GM12878 (cell line): ENCODE results near the gene SSBP4. TPM values are rescaled to one million over a fixed set of nuclear protein-coding genes. Genes with fewer than 3 reads are reported as not detected.
A peak's percentile ranks its signal among the peaks of the same experiment; 100 is the strongest.

Source experiments
- ATAC-seq: fragments of 200-7000 bp; cut with Tn5 transposase; 3 replicates; pipeline ENCODE4 v1.9.1; 2020; ENCODE audit warnings: mild to moderate bottlenecking, moderate library complexity
- BruUV-seq: library from RNA; stranded (reverse); fragments of 400-500 nt; replicated peaks from 2 replicates; lab custom pipeline; 2021; lab: Mats Ljungman, UMichigan
- CTCF ChIA-PET: fragments of 300-600 bp; sonication (Branson Sonifier 250); formaldehyde crosslinking; extraction: SDS; loops from one replicate; lab custom pipeline; 2021; ENCODE audit warnings: inconsistent platforms; lab: Yijun Ruan, JAX
- POLR2A ChIA-PET: fragments of 350-600 bp; formaldehyde crosslinking; extraction: SDS; loops from one replicate; lab custom pipeline; 2021; ENCODE audit warnings: inconsistent platforms; lab: Charles Lee
- RAD21 ChIA-PET: fragments of 300-600 bp; sonication (Branson Sonifier 250); formaldehyde crosslinking; loops from one replicate; lab custom pipeline; 2023; ENCODE audit warnings: antibody characterized with exemption; ENCODE audit not compliant: unreplicated experiment; lab: Charles Lee
- SMC1A ChIA-PET: fragments of 300-600 bp; sonication (Branson Sonifier 250); formaldehyde crosslinking; loops from one replicate; lab custom pipeline; 2023; ENCODE audit not compliant: unreplicated experiment, uncharacterized antibody; lab: Charles Lee
- DNase-seq: peaks from one replicate; pipeline ENCODE4 v3.0.0-alpha.2; 2011; ENCODE audit warnings: low read depth, low spot score
- FAIRE-seq: peaks from 3 replicates; lab custom pipeline; 2011; peaks lifted over from hg19 to GRCh38; lab: Jason Lieb, UNC
- H2AFZ ChIP-seq: 2 replicates; pipeline ENCODE4 v1.6.0; 2011; ENCODE audit warnings: low read depth, low read length, control low read depth; ENCODE audit not compliant: control insufficient read depth
- H3K27ac ChIP-seq: 2 replicates; pipeline ENCODE4 v1.5.1; 2011; ENCODE audit warnings: control low read depth; ENCODE audit not compliant: control insufficient read depth, insufficient read depth
- H3K27me3 ChIP-seq, 2 experiments: replicated peaks in 1 of 2; 2 replicates each; pipeline versions ENCODE4 v1.6.0 to v1.6.1; 2011; ENCODE audit warnings: low read length in 1 of 2; ENCODE audit not compliant: control insufficient read depth in 2 of 2, insufficient read depth in 2 of 2
- H3K36me3 ChIP-seq, 2 experiments: 2 replicates each; pipeline ENCODE4 v1.5.1; 2011; ENCODE audit warnings: low read length in 1 of 2; ENCODE audit not compliant: control insufficient read depth in 2 of 2, insufficient read depth in 2 of 2
- H3K4me1 ChIP-seq: 2 replicates; pipeline ENCODE4 v1.6.1; 2011; ENCODE audit warnings: mild to moderate bottlenecking, low read length, moderate library complexity, mixed read lengths; ENCODE audit not compliant: control insufficient read depth, insufficient read depth
- H3K4me2 ChIP-seq: 2 replicates; pipeline ENCODE4 v1.6.0; 2011; ENCODE audit warnings: control low read depth; ENCODE audit not compliant: control insufficient read depth, insufficient read depth
- H3K4me3 ChIP-seq: fragments of 200-600 bp; sonication (generic); 2 replicates; pipeline ENCODE4 v1.5.1; 2016
- H3K79me2 ChIP-seq: 2 replicates; pipeline ENCODE4 v1.6.0; 2011; ENCODE audit warnings: low read length; ENCODE audit not compliant: control insufficient read depth, insufficient read depth
- H3K9ac ChIP-seq: 2 replicates; pipeline ENCODE4 v1.8.0; 2011; ENCODE audit warnings: low read length, control low read depth, mixed read lengths; ENCODE audit not compliant: control insufficient read depth, insufficient read depth
- H3K9me3 ChIP-seq: replicated peaks from 3 replicates; pipeline ENCODE4 v1.5.1; 2011; ENCODE audit warnings: mild to moderate bottlenecking, low read length; ENCODE audit not compliant: control insufficient read depth, insufficient read depth
- H4K20me1 ChIP-seq: 2 replicates; pipeline ENCODE4 v1.6.0; 2011; ENCODE audit not compliant: control insufficient read depth, insufficient read depth
- CREM ChIP-seq: IDR thresholded peaks from 2 replicates; pipeline ENCODE4 v1.6.1; 2014; ENCODE audit warnings: antibody characterized with exemption, low read depth
- EP300 ChIP-seq, 2 experiments: fragments of 150-350 bp in 1 of 2; IDR thresholded peaks; 2 replicates each; pipeline ENCODE4 v1.6.1; 2011 to 2012; ENCODE audit warnings: low read depth in 2 of 2, low read length in 2 of 2, borderline replicate concordance in 1 of 2, improper control_type of control experiment in 1 of 2, inconsistent platforms in 1 of 2; ENCODE audit not compliant: control insufficient read depth in 1 of 2
- FOXM1 ChIP-seq: IDR thresholded peaks from 2 replicates; pipeline ENCODE4 v1.6.1; 2012; ENCODE audit warnings: low read depth, mild to moderate bottlenecking, inconsistent platforms, low read length, moderate library complexity
- HDAC2 ChIP-seq: fragments of 200-600 bp; sonication (generic); IDR thresholded peaks from 2 replicates; pipeline ENCODE4 v1.6.1; 2017
- HDAC6 ChIP-seq: fragments of 200-600 bp; sonication (generic); IDR thresholded peaks from one replicate; pipeline ENCODE4 v1.8.0; 2017; ENCODE audit warnings: antibody characterized with exemption; ENCODE audit not compliant: unreplicated experiment
- IRF4 ChIP-seq: IDR thresholded peaks from 2 replicates; pipeline ENCODE4 v1.6.1; 2011; ENCODE audit warnings: low read depth, low read length
- KAT2A ChIP-seq: conservative IDR thresholded peaks from 2 replicates; pipeline ENCODE4 v1.6.1; 2011; ENCODE audit warnings: low read depth, low read length; ENCODE audit not compliant: control insufficient read depth
- MTA2 ChIP-seq: fragments of 450-650 bp; IDR thresholded peaks from 2 replicates; pipeline ENCODE4 v1.6.1; 2016; ENCODE audit warnings: low read depth, mild to moderate bottlenecking, moderate library complexity
- NFIC ChIP-seq: IDR thresholded peaks from 2 replicates; pipeline ENCODE4 v1.6.1; 2012; ENCODE audit warnings: low read depth, mild to moderate bottlenecking, inconsistent platforms, low read length, moderate library complexity
- PAX5 ChIP-seq: IDR thresholded peaks from 2 replicates; pipeline ENCODE4 v1.6.1; 2011; ENCODE audit warnings: low read depth, low read length, borderline replicate concordance
- POLR2AphosphoS5 ChIP-seq: IDR thresholded peaks from 2 replicates; pipeline ENCODE4 v1.6.1; 2011; ENCODE audit warnings: mild to moderate bottlenecking, low read length, inconsistent platforms
- ZSCAN29 ChIP-seq: fragments of 450-650 bp; IDR thresholded peaks from 2 replicates; pipeline ENCODE4 v1.6.1; 2017; ENCODE audit warnings: mild to moderate bottlenecking, moderate library complexity
- WGBS: methylation state at CpG from one replicate; pipeline ENCODE4 v1.1.6; 2016; ENCODE audit warnings: low lambda C conversion rate; ENCODE audit not compliant: insufficient replicate concordance, insufficient coverage; ENCODE audit errors: missing lambda C conversion rate; 5-methylcytosine and 5-hydroxymethylcytosine counted together
- in situ Hi-C: fragments of 300-500 bp; cut with MboI; formaldehyde crosslinking; loops from 9 replicates; pipeline ENCODE4 v1.14.3; 2018; ENCODE audit warnings: mixed read lengths
- intact Hi-C: fragments of 100-400 bp; cut with micrococcal nuclease; formaldehyde crosslinking; loops from one replicate; pipeline ENCODE4 v1.14.2; 2022; ENCODE audit not compliant: unreplicated experiment
- polyA plus RNA-seq, 11 experiments: library from polyadenylated mRNA; depleted of rRNA in 4 of 11; unstranded in 6 of 11; stranded (reverse) in 5 of 11; fragments of >200 nt; fragmentation: Nextera tagmentation in 4 of 11; fragmentation: Illumina TruSeq in 1 of 11; extraction: Ambion mirVana in 4 of 11; extraction: Trizol in 1 of 11; gene quantifications; 1 replicate in 1 of 11; 2 replicates in 10 of 11; pipeline versions ENCODE4 v1.2.1 to v1.2.3, GENCODE V29; 2011 to 2016; ENCODE audit warnings: inconsistent platforms in 2 of 11, missing spikeins in 2 of 11, low read depth in 1 of 11
- total RNA-seq, 4 experiments: library from RNA; depleted of rRNA in 3 of 4; stranded (reverse); fragments of >200 nt in 3 of 4; fragmentation: Illumina TruSeq in 1 of 4; extraction: Trizol in 1 of 4; gene quantifications; 2 replicates each; pipeline versions ENCODE4 v1.2.1 to v1.2.3, GENCODE V29; 2013 to 2021

The SSBP4 gene
- total and polyA plus RNA-seq, 10 of the 15 experiments (the other 5 are each of a cell fraction or from before 2014, with no cell fraction given) = 0.37 to 150 (median 38.9) TPM

- H3K9ac ChIP-seq = no peak overlapping the region
- no peaks in the 10 kb centered on the region for H3K27me3 ChIP-seq
- no peaks in the 10 kb centered on the region for H3K9me3 ChIP-seq
- H3K4me1 ChIP-seq = peaks cover 3% of the 10 kb centered on the region; the same call in 1 of the 2 replicates
- H3K79me2 ChIP-seq = no peaks in the 10 kb centered on the region
- POLR2A ChIA-PET = no interaction called here
- no peak overlapping the region for H3K27ac ChIP-seq
- H3K4me2 ChIP-seq = no peak overlapping the region
- DNase-seq (no peak), ATAC-seq (no peak), FAIRE-seq (no peak)
- RAD21 ChIA-PET = no interaction called here
- H4K20me1 ChIP-seq = no peaks in the 10 kb centered on the region; the same call in 1 of the 2 replicates
- SMC1A ChIA-PET = no interaction called here
- H3K4me3 ChIP-seq = no peak overlapping the region
- CTCF ChIA-PET = no interaction called here
- WGBS = 96% methylated on average over 19 of the region's 19 CpGs
- in situ Hi-C loops (no loop called here), intact Hi-C loops (no loop called here)
- no peak overlapping the region for H2AFZ ChIP-seq
- H3K36me3 ChIP-seq = peaks cover 11 to 30% of the 10 kb centered on the region in 2 experiments; a peak in 3 of 4 replicates
- BruUV-seq = TSS peak; percentile 25
- TF ChIP-seq CREM (no peak), NFIC (no peak), PAX5 (no peak), EP300 (IDR thresholded peaks at IDR 0.05; ENCODE audit: borderline replicate concordance in 1 of 2, control insufficient read depth in 1 of 2, low read depth in 2 of 2, low read length in 2 of 2) (no peak), POLR2AphosphoS5 (no peak), KAT2A (no peak), ZSCAN29 (no peak), IRF4 (no peak), HDAC6 (no peak), FOXM1 (no peak), MTA2 (no peak), HDAC2 (no peak)
Observed at GRCh38 chr19:18444513-18444912, 25.3 kb downstream of the SSBP4 start.
